Skeletal muscle satellite cell (primary cell): Measurements from ENCODE around the gene RFTN1.

Experiments used
- H3K27me3 ChIP-seq: 2 replicates; pipeline ENCODE4 v1.7.0; 2013; ENCODE audit warnings: low read length; ENCODE audit not compliant: control insufficient read depth, insufficient read depth
- H3K36me3 ChIP-seq: 2 replicates; pipeline ENCODE4 v1.7.0; 2013; ENCODE audit warnings: mild to moderate bottlenecking, control low read depth, low read length; ENCODE audit not compliant: insufficient read depth
- H3K4me1 ChIP-seq: 2 replicates; pipeline ENCODE4 v1.7.0; 2013; ENCODE audit warnings: low read length; ENCODE audit not compliant: control insufficient read depth, insufficient read depth
- H3K4me2 ChIP-seq: 2 replicates; pipeline ENCODE4 v1.7.0; 2013; ENCODE audit warnings: mild to moderate bottlenecking, low read length
- H3K4me3 ChIP-seq: 2 replicates; pipeline ENCODE4 v1.7.0; 2013; ENCODE audit warnings: low read length
- H3K9ac ChIP-seq: 2 replicates; pipeline ENCODE4 v1.7.0; 2013; ENCODE audit warnings: mild to moderate bottlenecking, low read depth, low read length, moderate library complexity
- H3K9me3 ChIP-seq: replicated peaks from 2 replicates; pipeline ENCODE4 v1.7.0; 2013; ENCODE audit warnings: mild to moderate bottlenecking, control low read depth, low read length

RFTN1 gene

DNA sequence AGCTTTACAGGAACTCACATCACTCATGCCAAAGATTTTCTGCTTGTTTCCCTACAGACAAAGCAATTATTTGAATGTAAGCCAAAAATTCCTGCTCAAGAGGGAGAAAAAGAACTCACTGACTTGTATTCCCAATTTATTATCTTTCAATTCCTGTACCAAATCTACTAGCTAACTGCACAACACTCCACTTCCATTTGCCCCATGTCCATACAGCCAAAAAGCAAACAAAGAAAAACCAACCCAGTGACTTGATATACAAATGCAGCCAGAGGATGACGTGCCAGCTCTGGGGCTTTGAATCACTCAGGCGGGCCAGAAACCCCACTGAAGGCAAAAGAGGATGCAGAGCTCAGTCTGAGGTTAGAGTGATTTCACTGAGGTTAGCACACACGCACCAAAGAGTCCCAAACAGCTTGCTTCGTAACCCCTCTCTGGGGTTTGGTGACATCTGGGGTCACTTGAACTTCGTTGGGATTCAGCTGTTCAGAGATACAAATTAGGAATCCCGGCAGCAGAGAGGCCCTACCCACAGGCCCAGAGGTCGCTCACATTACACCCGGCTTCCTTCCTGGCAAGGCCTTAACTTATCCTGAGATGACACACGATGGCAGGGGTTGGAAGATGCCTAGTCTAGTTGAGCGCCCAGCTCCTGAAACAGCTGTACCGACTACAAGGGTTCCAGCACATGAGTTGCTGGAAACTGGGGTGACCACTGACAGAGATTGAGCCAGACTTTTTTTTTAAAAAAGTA, 1.6 kb downstream of the RFTN1 start:
- Histone ChIP-seq H3K36me3 (no peaks in the 10 kb centered on the region), H3K9ac (peak overlapping the region; percentile 97)

DNA sequence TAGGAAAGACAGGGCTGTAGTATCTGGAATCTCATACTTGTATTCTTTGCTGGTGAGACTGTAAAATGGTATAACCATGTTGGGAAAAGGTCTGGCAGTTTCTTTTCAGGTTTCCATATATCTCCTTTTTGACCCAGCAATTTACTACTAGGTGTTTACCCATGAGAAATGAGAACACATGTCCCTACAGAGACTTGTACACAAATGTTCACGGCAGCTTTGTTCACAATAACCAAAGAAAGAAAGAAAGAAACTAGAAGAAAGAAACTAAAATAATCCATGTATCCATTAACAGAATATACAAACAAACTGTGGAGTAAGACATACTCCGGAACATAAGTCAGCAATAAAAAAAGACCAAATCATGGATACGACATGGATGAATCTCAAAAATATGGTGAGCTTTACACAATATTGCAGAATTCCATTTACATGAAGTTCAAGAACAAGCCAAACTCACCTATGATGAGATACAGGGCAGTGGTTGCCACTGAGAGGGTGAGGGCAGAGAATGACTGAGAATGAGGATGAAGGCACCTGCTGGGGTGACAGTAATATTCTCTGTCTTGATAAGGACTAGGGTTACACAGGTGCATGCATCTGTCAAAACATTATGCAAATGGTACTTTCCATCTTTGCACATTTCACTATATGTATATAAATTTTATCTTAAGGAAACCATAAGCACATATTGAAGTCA, 2.7 kb downstream of the RFTN1 start:
- H3K4me2 ChIP-seq = peak overlapping the region; percentile 97
- H3K27me3 ChIP-seq = no peaks in the 10 kb centered on the region
- peaks cover 39% of the 10 kb centered on the region for H3K4me1 ChIP-seq
- H3K4me3 ChIP-seq = peak overlapping the region; percentile 97
- peak overlapping the region; percentile 97 for H3K9ac ChIP-seq
- H3K36me3 ChIP-seq = peaks cover 8% of the 10 kb centered on the region
- no peaks in the 10 kb centered on the region for H3K9me3 ChIP-seq

More for the DNA sequence above, 1.6 kb downstream of the RFTN1 start:
- Histone ChIP-seq H3K4me2 (peak overlapping the region; percentile 97), H3K4me1 (peaks cover 42% of the 10 kb centered on the region), H3K27me3 (no peaks in the 10 kb centered on the region), H3K9me3 (no peaks in the 10 kb centered on the region), H3K4me3 (peak overlapping the region; percentile 97)

DNA sequence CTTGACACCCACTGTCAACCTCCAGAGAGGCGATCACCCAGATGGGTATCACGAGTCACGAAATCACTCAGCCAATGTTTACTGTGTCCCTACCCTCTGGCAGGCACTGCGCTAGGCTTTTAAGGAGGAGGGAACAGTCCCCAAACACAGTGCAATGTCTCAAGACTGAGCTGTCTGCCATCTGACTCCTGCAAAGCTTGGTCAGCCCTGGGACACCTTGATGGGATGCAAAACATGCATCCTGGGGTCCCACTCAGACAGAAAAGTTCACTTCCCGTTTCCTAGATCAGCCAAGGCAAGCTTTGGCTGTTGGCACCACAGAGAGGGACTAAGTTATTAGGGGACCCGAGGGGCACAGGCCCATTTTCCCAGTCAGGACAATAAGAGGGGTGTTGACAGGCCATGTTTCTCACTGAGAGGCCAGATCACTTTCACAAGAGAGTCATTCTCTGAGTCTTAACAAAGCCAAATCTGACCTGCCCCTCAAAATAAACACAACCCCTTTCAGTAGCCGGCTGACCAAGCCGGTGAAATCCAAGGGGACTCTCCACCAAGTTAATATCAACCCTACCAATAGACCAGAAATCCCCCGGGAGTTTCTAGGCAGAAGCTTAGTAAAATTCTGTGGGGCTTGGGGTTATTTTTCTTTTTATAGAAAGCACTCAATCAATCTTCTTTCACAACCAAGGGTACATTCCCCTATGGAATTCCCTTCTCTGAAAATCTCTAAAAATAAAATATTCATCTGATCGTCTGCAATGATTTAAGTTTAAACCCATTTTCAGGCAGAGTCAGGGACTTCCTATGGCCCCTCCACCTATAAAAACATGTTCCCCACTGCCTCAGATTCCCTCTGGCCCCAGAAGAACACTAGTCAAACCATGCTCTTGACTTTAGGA, 3.5 kb downstream of the RFTN1 start:
- H3K9me3 ChIP-seq = no peaks in the 10 kb centered on the region
- peaks cover 16% of the 10 kb centered on the region for H3K36me3 ChIP-seq
- no peak overlapping the region for H3K9ac ChIP-seq
- H3K27me3 ChIP-seq = no peaks in the 10 kb centered on the region
- peaks cover 39% of the 10 kb centered on the region for H3K4me1 ChIP-seq
- H3K4me2 ChIP-seq = peak overlapping the region; percentile 97
- H3K4me3 ChIP-seq = no peak overlapping the region

DNA sequence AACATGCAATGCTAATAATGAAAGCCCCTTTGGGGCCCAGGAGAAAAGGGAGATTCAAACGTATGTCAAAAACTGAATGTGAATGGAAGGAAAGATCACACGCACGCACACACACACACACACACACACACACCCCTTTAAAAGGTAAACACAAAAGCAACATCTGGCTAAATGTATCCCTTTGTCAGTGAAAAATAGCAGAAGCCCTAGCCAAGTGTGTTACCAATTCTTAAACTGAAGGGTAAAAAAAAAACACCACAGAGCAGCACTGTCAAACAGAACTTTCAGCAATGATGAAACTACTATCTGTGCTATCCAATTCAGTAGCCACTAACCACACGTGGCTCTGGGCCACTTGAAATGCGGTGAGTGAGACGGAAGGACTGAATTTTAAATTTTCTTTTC, 4.9 kb downstream of the RFTN1 start:
- Histone ChIP-seq H3K9ac (no peak overlapping the region), H3K36me3 (peaks cover 16% of the 10 kb centered on the region), H3K4me2 (no peak overlapping the region), H3K27me3 (no peaks in the 10 kb centered on the region), H3K9me3 (no peaks in the 10 kb centered on the region), H3K4me3 (no peak overlapping the region), H3K4me1 (peaks cover 31% of the 10 kb centered on the region)

DNA sequence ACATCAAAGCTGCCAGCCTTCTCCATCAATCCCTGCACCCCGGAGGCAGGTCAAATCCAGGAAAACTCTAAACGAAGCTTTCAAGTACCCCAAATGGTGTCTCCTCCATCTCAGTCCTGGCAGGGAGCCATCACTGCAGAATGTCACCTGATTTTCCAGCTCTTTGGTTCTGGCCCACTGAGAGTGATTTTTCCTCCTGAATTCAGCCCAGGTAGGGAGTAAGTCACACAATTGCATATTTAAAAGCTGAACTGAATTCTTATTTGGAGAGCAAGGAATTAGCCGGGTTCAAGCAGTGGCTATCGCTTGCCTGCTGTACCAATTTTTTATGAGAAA, 5.3 kb downstream of the RFTN1 start:
- Histone ChIP-seq H3K9ac (no peak overlapping the region), H3K4me3 (no peak overlapping the region), H3K27me3 (no peaks in the 10 kb centered on the region), H3K9me3 (no peaks in the 10 kb centered on the region), H3K4me2 (no peak overlapping the region), H3K36me3 (peaks cover 16% of the 10 kb centered on the region), H3K4me1 (peaks cover 31% of the 10 kb centered on the region)

DNA sequence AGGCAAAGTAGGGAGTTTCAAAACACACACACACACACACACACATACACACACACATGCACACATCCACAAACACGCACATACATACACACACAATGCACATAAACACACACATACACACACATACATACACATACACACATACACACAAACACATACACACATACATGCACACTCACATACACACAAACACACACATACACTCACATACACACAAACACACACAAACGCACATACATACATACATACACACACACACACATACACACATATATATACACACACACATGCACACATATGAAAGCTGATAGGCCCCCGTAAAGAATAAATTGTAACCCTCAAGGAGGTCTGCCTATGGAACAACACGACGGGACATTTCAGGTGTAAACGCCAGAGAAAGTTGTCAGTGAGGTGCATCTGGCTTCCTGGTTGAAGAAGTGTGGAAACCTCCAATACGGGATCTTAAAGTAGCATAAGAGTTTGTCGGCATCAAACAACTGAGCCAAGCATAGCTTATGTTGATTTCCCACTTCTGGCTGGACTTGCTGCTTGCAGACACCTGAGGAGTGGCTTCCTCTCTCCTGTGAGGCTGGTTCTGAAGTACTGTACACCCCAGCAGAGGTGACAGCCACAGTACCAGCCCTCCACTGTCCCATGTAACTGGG, 5.8 kb downstream of the RFTN1 start:
- no peak overlapping the region for H3K4me3 ChIP-seq
- no peaks in the 10 kb centered on the region for H3K27me3 ChIP-seq
- H3K9me3 ChIP-seq = no peaks in the 10 kb centered on the region
- H3K36me3 ChIP-seq = peaks cover 16% of the 10 kb centered on the region
- no peak overlapping the region for H3K9ac ChIP-seq
- no peak overlapping the region for H3K4me2 ChIP-seq
- peaks cover 31% of the 10 kb centered on the region for H3K4me1 ChIP-seq

DNA sequence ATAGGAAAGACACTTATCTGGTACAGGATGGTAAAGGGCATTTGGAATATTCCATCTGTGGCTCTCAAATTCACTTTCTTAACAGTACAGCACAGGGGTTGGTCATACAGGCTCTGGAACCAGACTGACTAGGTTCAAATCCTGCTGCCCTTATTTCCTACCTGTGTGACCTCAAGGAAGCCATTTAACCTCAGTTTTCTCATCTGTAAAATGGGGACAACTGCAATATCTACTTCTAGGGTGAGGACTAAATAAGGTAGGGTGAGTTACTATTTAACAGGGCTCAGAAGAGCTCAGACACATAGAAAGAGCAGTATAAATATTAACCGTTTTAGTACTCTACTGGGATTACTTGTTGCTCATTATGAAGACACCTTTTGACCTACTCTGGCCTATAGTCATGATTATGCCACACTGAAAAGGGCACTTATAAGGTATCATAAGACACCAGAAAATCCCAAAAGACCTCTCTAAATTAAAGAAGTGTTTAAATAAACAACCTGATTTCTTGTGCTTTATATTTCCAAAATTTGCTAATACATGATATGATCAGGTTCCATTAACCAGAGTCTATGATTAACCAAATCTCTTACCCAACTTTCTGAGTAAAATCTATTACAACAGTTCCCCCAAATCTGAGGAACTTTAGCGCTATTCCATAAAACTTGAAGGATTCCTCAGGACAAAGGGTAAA, 6.5 kb downstream of the RFTN1 start:
- peaks cover 16% of the 10 kb centered on the region for H3K36me3 ChIP-seq
- H3K4me2 ChIP-seq = no peak overlapping the region
- H3K4me3 ChIP-seq = no peak overlapping the region
- peaks cover 31% of the 10 kb centered on the region for H3K4me1 ChIP-seq
- H3K9me3 ChIP-seq = no peaks in the 10 kb centered on the region
- H3K9ac ChIP-seq = no peak overlapping the region
- no peaks in the 10 kb centered on the region for H3K27me3 ChIP-seq

DNA sequence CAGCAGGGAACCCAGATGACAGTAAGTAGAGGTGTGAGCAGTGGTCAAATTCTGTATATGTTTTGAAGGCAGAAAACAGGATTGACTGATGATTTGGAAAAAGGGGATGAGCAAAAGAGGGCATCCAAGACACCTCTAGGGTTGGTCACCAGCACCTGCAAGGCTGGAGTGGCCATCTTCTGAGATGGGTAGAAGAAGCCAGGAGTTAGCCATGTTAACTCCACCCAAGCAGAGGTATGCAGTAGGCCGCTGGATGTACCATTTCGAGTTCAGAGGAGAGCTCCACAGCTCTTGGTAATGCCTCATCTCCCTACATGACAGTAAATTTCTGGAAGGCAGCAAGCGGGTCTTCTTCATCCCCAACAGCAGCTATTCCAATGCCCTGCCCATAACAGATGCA, 7.0 kb downstream of the RFTN1 start:
- H3K9me3 ChIP-seq = no peaks in the 10 kb centered on the region
- no peaks in the 10 kb centered on the region for H3K27me3 ChIP-seq
- H3K9ac ChIP-seq = no peak overlapping the region
- H3K4me1 ChIP-seq = peaks cover 26% of the 10 kb centered on the region
- no peak overlapping the region for H3K4me2 ChIP-seq
- H3K4me3 ChIP-seq = no peak overlapping the region
- H3K36me3 ChIP-seq = peaks cover 16% of the 10 kb centered on the region

DNA sequence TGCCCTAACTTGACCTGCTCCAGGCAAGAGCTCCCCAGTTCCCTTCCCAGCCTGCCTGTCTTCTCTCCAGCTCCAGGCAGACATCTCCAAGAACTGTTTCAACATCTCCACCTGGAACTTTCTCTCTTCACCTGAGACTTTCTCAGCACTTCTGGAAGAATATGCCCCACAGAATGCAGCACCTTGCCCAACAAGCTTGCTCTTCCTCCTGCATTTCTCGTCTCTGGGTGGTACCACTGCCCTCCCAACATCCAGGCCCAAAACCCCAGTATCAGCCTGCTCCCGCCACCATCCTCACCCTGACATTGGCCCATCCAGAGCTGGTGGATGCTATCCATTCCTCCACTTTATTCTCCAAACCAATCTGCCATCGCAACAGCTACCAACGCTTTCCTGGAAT, 8.8 kb downstream of the RFTN1 start:
- H3K36me3 ChIP-seq = peaks cover 26% of the 10 kb centered on the region
- H3K4me3 ChIP-seq = no peak overlapping the region
- H3K9me3 ChIP-seq = no peaks in the 10 kb centered on the region
- peaks cover 9% of the 10 kb centered on the region for H3K4me1 ChIP-seq
- no peak overlapping the region for H3K9ac ChIP-seq
- no peak overlapping the region for H3K4me2 ChIP-seq
- H3K27me3 ChIP-seq = no peaks in the 10 kb centered on the region

DNA sequence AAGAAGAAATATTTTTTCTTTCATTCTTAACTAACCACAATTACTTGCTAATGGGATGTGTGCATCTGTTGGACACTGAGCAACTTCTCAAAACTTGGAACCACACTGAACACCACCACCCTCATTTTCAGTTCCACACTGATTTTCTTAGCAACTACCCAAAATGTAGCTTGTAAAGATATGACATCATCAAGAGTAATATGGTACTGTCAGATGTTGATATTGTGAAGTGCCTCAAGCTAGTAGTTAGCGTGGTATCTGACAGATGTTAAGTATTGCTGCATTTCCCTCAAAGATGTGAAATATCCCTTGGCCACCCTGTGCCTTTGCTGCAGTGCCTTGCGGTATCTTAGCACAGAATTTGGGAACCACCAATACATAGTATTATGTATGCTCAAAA, 9.3 kb downstream of the RFTN1 start:
- Histone ChIP-seq H3K9ac (no peak overlapping the region), H3K4me3 (no peak overlapping the region), H3K27me3 (no peaks in the 10 kb centered on the region), H3K36me3 (peaks cover 26% of the 10 kb centered on the region), H3K4me2 (no peak overlapping the region), H3K4me1 (peaks cover 6% of the 10 kb centered on the region), H3K9me3 (no peaks in the 10 kb centered on the region)
